ENCODE measurements around the gene TMC3. TPM values are rescaled to one million over a fixed set of nuclear protein-coding genes. Genes with fewer than 3 reads are reported as not detected.

TMC3 gene
- polyA plus RNA-seq, 2 of the 4 experiments (the other 2 are of a cell fraction) = not detected

- ChIA-PET POLR2A (no interaction called here), CTCF (interaction anchor here (0.8 to 3.6 kb wide), 9 partner anchors 9 to 91 kb away, joined by 3 to 29 read pairs (median 4); no protein-coding TSS in a partner anchor)
- H3K27ac ChIP-seq = no peak overlapping the region
- 73% methylated on average over 5 of the region's 5 CpGs for WGBS (ENCODE audit: missing lambda C conversion rate)
- no peak for ATAC-seq
- no peak overlapping the region for H3K4me3 ChIP-seq
- H3K4me1 ChIP-seq = peaks cover 17% of the 10 kb centered on the region
- FAIRE-seq = no peak
- no peak for DNase-seq (ENCODE audit: low read depth in 1 of 2, low spot score in 1 of 2)
- no peak for TF ChIP-seq ESRRA (IDR thresholded peaks at IDR 0.05; ENCODE audit: borderline replicate concordance, low read length)
- TF ChIP-seq RNF2 (IDR thresholded peaks at IDR 0.05; ENCODE audit: borderline replicate concordance, low read depth) = no peak
- TF ChIP-seq HOXA7 (CRISPR knock-in tag; IDR thresholded peaks at IDR 0.05) = no peak
- no peak for TF ChIP-seq FOXS1 (CRISPR knock-in tag; IDR thresholded peaks at IDR 0.05)
- TF ChIP-seq KDM5A (IDR thresholded peaks at IDR 0.05) = no peak
- no peak for TF ChIP-seq EHF (CRISPR knock-in tag; IDR thresholded peaks at IDR 0.05)
- no peak for TF ChIP-seq POLR2A (IDR thresholded peaks at IDR 0.05; ENCODE audit: low read length)
- no peak for TF ChIP-seq REST (IDR thresholded peaks at IDR 0.05)
- no peak for TF ChIP-seq ZFP36 (IDR thresholded peaks at IDR 0.05; ENCODE audit: borderline replicate concordance, partially characterized antibody)
- no peak for TF ChIP-seq CHD4 (IDR thresholded peaks at IDR 0.05; ENCODE audit: borderline replicate concordance)
- TF ChIP-seq RARB (CRISPR knock-in tag; IDR thresholded peaks at IDR 0.05) = no peak
- TF ChIP-seq RFX5 (IDR thresholded peaks at IDR 0.05) = no peak
- TF ChIP-seq POLR2AphosphoS2 (conservative IDR thresholded peaks at IDR 0.05; ENCODE audit: low read length) = no peak
- TF ChIP-seq, protein P1, sequence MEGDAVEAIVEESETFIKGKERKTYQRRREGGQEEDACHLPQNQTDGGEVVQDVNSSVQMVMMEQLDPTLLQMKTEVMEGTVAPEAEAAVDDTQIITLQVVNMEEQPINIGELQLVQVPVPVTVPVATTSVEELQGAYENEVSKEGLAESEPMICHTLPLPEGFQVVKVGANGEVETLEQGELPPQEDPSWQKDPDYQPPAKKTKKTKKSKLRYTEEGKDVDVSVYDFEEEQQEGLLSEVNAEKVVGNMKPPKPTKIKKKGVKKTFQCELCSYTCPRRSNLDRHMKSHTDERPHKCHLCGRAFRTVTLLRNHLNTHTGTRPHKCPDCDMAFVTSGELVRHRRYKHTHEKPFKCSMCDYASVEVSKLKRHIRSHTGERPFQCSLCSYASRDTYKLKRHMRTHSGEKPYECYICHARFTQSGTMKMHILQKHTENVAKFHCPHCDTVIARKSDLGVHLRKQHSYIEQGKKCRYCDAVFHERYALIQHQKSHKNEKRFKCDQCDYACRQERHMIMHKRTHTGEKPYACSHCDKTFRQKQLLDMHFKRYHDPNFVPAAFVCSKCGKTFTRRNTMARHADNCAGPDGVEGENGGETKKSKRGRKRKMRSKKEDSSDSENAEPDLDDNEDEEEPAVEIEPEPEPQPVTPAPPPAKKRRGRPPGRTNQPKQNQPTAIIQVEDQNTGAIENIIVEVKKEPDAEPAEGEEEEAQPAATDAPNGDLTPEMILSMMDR (IDR thresholded peaks at IDR 0.05) = no peak
- no peak for TF ChIP-seq NR3C1 (IDR thresholded peaks at IDR 0.05)
- TF ChIP-seq ZNF302 (CRISPR knock-in tag; IDR thresholded peaks at IDR 0.05) = no peak
- no peak for TF ChIP-seq CBX8 (IDR thresholded peaks at IDR 0.05)
- TF ChIP-seq ATOH8 (CRISPR knock-in tag; IDR thresholded peaks at IDR 0.05; ENCODE audit: low read depth) = no peak
- TF ChIP-seq TP53 (CRISPR knock-in tag; IDR thresholded peaks at IDR 0.05) = no peak
- TF ChIP-seq NFE2L2 (conservative IDR thresholded peaks at IDR 0.05; ENCODE audit: low read length) = no peak
- H3K9me3 ChIP-seq = no peaks in the 10 kb centered on the region
- no peak overlapping the region for H3K4me2 ChIP-seq
Measured at GRCh38 chr15:81310480-81310879, 63.5 kb downstream of the TMC3 start.

DNA sequence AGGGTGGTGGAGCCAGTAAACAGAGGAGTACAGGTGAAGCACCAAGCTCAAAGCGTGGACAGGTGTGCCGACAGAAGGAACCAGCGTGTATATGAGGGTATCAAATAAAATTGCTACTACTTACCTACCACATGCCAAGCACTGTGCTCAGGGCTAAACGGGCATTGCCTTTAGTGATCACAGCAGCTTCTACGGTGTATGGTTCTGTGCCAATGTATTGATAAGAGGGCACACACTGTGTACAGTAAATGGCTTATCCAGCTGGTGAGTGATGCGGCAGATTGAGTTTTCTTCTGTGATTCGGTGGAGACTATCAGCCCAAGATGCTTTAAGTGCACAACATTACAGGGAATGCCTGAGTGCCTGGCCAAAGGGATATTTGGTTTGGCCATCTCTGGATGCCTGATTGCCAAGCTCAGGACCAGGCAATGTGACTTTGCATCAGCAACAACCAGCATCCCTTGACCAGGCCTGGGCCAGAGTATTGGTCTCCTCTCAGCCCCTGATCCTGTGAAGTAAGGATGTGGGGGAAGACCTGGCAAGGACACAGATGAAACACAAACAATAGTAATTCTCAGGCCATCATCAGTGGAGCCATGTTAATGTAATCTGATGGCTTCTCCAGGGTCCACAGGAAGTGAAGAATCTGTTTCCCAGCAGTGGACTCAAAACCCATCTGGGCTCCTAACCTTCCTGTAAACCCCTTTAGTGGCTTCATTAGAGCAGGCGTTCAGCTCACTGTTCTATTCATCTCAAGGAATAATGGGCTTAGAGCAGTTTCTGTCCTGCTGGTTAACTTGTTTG, 64.2 kb downstream of the TMC3 start:
- ChIA-PET CTCF (interaction anchor here (1.2 to 3.6 kb wide), 6 partner anchors 8 to 91 kb away, joined by 3 to 29 read pairs (median 6); no protein-coding TSS in a partner anchor), POLR2A (no interaction called here)
- Histone ChIP-seq H3K4me1 (peaks cover 17% of the 10 kb centered on the region), H3K4me3 (no peak overlapping the region), H3K9me3 (no peaks in the 10 kb centered on the region), H3K4me2 (no peak overlapping the region), H3K27ac (no peak overlapping the region)
- FAIRE-seq = no peak
- DNase-seq (ENCODE audit: low read depth in 1 of 2, low spot score in 1 of 2) = no peak
- no peak for ATAC-seq
- TF ChIP-seq ATOH8 (CRISPR knock-in tag; IDR thresholded peaks at IDR 0.05; ENCODE audit: low read depth) (no peak), POLR2AphosphoS2 (conservative IDR thresholded peaks at IDR 0.05; ENCODE audit: low read length) (no peak), RNF2 (IDR thresholded peaks at IDR 0.05; ENCODE audit: borderline replicate concordance, low read depth) (no peak)
- 68% methylated on average over 8 of the region's 8 CpGs for WGBS (ENCODE audit: missing lambda C conversion rate)
